CD14-positive monocyte (primary cell): ENCODE measurements around the gene TREM1. TPM values are rescaled to one million over a fixed set of nuclear protein-coding genes. Genes with fewer than 3 reads are reported as not detected.

Source experiments
- DNase-seq, 3 donors: peaks; one replicate each; pipeline ENCODE4 v3.0.0-alpha.2; 2011 to 2022
- H2AFZ ChIP-seq: 2 replicates; pipeline ENCODE4 v1.6.0; 2012; ENCODE audit warnings: mild to moderate bottlenecking, low read depth, low read length, inconsistent platforms; ENCODE audit not compliant: insufficient read depth, poor library complexity, severe bottlenecking
- H3K27ac ChIP-seq, 2 donors: 1 replicate in 1 of 2; 2 replicates in 1 of 2; pipeline ENCODE4 v1.5.1; 2012 to 2013; ENCODE audit warnings: low read length in 2 of 2, control low read depth in 1 of 2, inconsistent platforms in 1 of 2, low read depth in 1 of 2, mild to moderate bottlenecking in 1 of 2
- H3K27me3 ChIP-seq, 2 donors: one replicate each; pipeline versions ENCODE4 v1.6.0 to v1.6.1; 2011 to 2013; ENCODE audit warnings: low read length in 2 of 2; ENCODE audit not compliant: control insufficient read depth in 2 of 2, insufficient read depth in 2 of 2
- H3K36me3 ChIP-seq, 2 donors: replicated peaks in 1 of 2; 1 replicate in 1 of 2; 2 replicates in 1 of 2; pipeline versions ENCODE4 v1.5.1 to v1.6.1; 2012 to 2013; ENCODE audit warnings: low read length in 2 of 2, control low read depth in 1 of 2, inconsistent platforms in 1 of 2, mild to moderate bottlenecking in 1 of 2; ENCODE audit not compliant: insufficient read depth in 2 of 2, control insufficient read depth in 1 of 2
- H3K4me1 ChIP-seq, 2 donors: 1 replicate in 1 of 2; 2 replicates in 1 of 2; pipeline versions ENCODE4 v1.5.1 to v1.6.1; 2012 to 2013; ENCODE audit warnings: low read length in 2 of 2, control low read depth in 1 of 2, inconsistent platforms in 1 of 2, mild to moderate bottlenecking in 1 of 2, moderate library complexity in 1 of 2; ENCODE audit not compliant: insufficient read depth in 2 of 2, control insufficient read depth in 1 of 2
- H3K4me2 ChIP-seq: replicated peaks from 2 replicates; pipeline ENCODE3; 2012; ENCODE audit warnings: low read length, moderate library complexity, mild to moderate bottlenecking; ENCODE audit not compliant: poor library complexity, severe bottlenecking; ENCODE audit errors: extremely low read depth
- H3K4me3 ChIP-seq, 3 experiments: fragments of 200-600 bp in 1 of 3; sonication (generic) in 1 of 3; replicated peaks in 1 of 3; 1 replicate in 2 of 3; 2 replicates in 1 of 3; pipeline ENCODE4 v1.5.1; 2011 to 2013; ENCODE audit warnings: low read length in 3 of 3, mild to moderate bottlenecking in 3 of 3, control low read depth in 2 of 3, low read depth in 2 of 3, inconsistent platforms in 1 of 3, moderate library complexity in 1 of 3
- H3K79me2 ChIP-seq: 2 replicates; pipeline ENCODE4 v1.6.0; 2012; ENCODE audit warnings: mild to moderate bottlenecking, control low read depth, inconsistent platforms, low read length, moderate library complexity; ENCODE audit not compliant: insufficient read depth
- H3K9ac ChIP-seq: 2 replicates; pipeline ENCODE4 v1.6.0; 2017; ENCODE audit warnings: low read length, mild to moderate bottlenecking; ENCODE audit not compliant: insufficient read depth, poor library complexity, severe bottlenecking
- H3K9me3 ChIP-seq, 2 donors: replicated peaks in 1 of 2; 1 replicate in 1 of 2; 2 replicates in 1 of 2; pipeline versions ENCODE4 v1.5.1 to v1.6.1; 2012 to 2013; ENCODE audit warnings: low read length in 2 of 2, control low read depth in 1 of 2; ENCODE audit not compliant: control insufficient read depth in 1 of 2, insufficient read depth in 1 of 2
- H4K20me1 ChIP-seq: 2 replicates; pipeline ENCODE4 v1.6.0; 2012; ENCODE audit warnings: mild to moderate bottlenecking, low read length, control low read depth, moderate library complexity; ENCODE audit not compliant: insufficient read depth
- H3K27ac Mint-ChIP-seq, 7 donors: one replicate each; pipeline ENCODE4 v1.8.0; 2020; ENCODE audit warnings: mild to moderate bottlenecking in 7 of 7, mixed read lengths in 7 of 7, moderate library complexity in 6 of 7, inconsistent platforms in 2 of 7
- H3K27me3 Mint-ChIP-seq, 3 donors: one replicate each; pipeline ENCODE4 v1.8.0; 2021 to 2022; ENCODE audit warnings: low read depth in 3 of 3, mild to moderate bottlenecking in 3 of 3, mixed read lengths in 3 of 3, moderate library complexity in 3 of 3, inconsistent platforms in 1 of 3
- H3K36me3 Mint-ChIP-seq, 2 donors: one replicate each; pipeline ENCODE4 v1.8.0; 2020; ENCODE audit warnings: mixed read lengths in 2 of 2, inconsistent platforms in 1 of 2, mild to moderate bottlenecking in 1 of 2
- H3K4me1 Mint-ChIP-seq: one replicate; pipeline ENCODE4 v1.8.0; 2020; ENCODE audit warnings: mild to moderate bottlenecking, mixed read lengths
- H3K4me3 Mint-ChIP-seq, 2 donors: one replicate each; pipeline ENCODE4 v1.8.0; 2020; ENCODE audit warnings: mild to moderate bottlenecking in 2 of 2, mixed read lengths in 2 of 2, moderate library complexity in 1 of 2
- H3K9me3 Mint-ChIP-seq, 7 donors: one replicate each; pipeline ENCODE4 v1.8.0; 2020 to 2022; ENCODE audit warnings: mixed read lengths in 7 of 7, mild to moderate bottlenecking in 6 of 7, moderate library complexity in 6 of 7, inconsistent platforms in 2 of 7
- CTCF ChIP-seq: fragments of 200-600 bp; IDR thresholded peaks from one replicate; pipeline ENCODE4 v1.8.0; 2022; ENCODE audit warnings: antibody characterized with exemption, mild to moderate bottlenecking
- WGBS: methylation state at CpG from one replicate; pipeline ENCODE4 v1.1.5; 2013; ENCODE audit warnings: missing lambda C conversion rate; ENCODE audit not compliant: insufficient coverage; 5-methylcytosine and 5-hydroxymethylcytosine counted together
- intact Hi-C, 2 donors: fragments of 100-400 bp; cut with micrococcal nuclease; formaldehyde crosslinking; loops; one replicate each; pipeline versions ENCODE4 v1.15.0 to v1.15.1; 2023
- polyA plus RNA-seq, 3 donors: library from polyadenylated mRNA; depleted of rRNA in 1 of 3; unstranded in 2 of 3; stranded (reverse) in 1 of 3; fragments of 300-500 nt in 2 of 3; fragments of >200 nt in 1 of 3; fragmentation: Illumina TruSeq in 2 of 3; gene quantifications; 1 replicate in 2 of 3; 2 replicates in 1 of 3; pipeline ENCODE4 v1.2.3, GENCODE V29; 2012 to 2021

TREM1 gene
- polyA plus RNA-seq, 3 donors = 175 to 303 (median 240) TPM

GRCh38 chr6:41257369-41258195 is 28.9 kb downstream of the TREM1 start:
- no peak overlapping the region for H3K27ac ChIP-seq
- WGBS = no CpG with 5 or more reads among the region's 2 CpGs
- peaks cover 11 to 57% of the 10 kb centered on the region in 2 donors for H3K36me3 Mint-ChIP-seq
- peaks cover 22% of the 10 kb centered on the region for H3K4me1 Mint-ChIP-seq
- no peaks in the 10 kb centered on the region for H3K27me3 Mint-ChIP-seq
- no peaks in the 10 kb centered on the region for H3K79me2 ChIP-seq
- intact Hi-C loops = no loop called here
- H3K27ac Mint-ChIP-seq = peak overlapping the region in 4 of 7 donors; percentile 30 to 60 (median 43)
- DNase-seq = no peak
- no peak overlapping the region for H3K4me2 ChIP-seq
- no peak for TF ChIP-seq CTCF
- H3K4me3 ChIP-seq = no peak overlapping the region
- no peak overlapping the region for H2AFZ ChIP-seq
- H3K4me3 Mint-ChIP-seq = no peak overlapping the region
- H3K27me3 ChIP-seq = no peaks in the 10 kb centered on the region
- no peak overlapping the region for H3K9ac ChIP-seq
- peaks cover 6% of the 10 kb centered on the region for H4K20me1 ChIP-seq
- H3K9me3 Mint-ChIP-seq = peaks cover 22 to 43% (median 30%) of the 10 kb centered on the region in 7 donors
- no peaks in the 10 kb centered on the region for H3K4me1 ChIP-seq
- peaks cover 5 to 25% of the 10 kb centered on the region in 2 donors for H3K9me3 ChIP-seq
- H3K36me3 ChIP-seq = peaks cover 0 to 7% of the 10 kb centered on the region in 2 donors

GRCh38 chr6:41256383-41256782 is 30.1 kb downstream of the TREM1 start:
- no peaks in the 10 kb centered on the region for H3K79me2 ChIP-seq
- peaks cover 5 to 13% of the 10 kb centered on the region in 2 donors for H3K9me3 ChIP-seq
- H3K4me3 ChIP-seq = no peak overlapping the region
- intact Hi-C loops = no loop called here
- no peaks in the 10 kb centered on the region for H3K4me1 ChIP-seq
- no peak for TF ChIP-seq CTCF
- H3K27me3 Mint-ChIP-seq = no peaks in the 10 kb centered on the region
- H3K27me3 ChIP-seq = no peaks in the 10 kb centered on the region
- no peak overlapping the region for H3K4me3 Mint-ChIP-seq
- no peak for DNase-seq
- WGBS = 90% methylated on average over 1 of the region's 1 CpG
- peaks cover 11 to 58% of the 10 kb centered on the region in 2 donors for H3K36me3 Mint-ChIP-seq
- H3K4me2 ChIP-seq = no peak overlapping the region
- H2AFZ ChIP-seq = no peak overlapping the region
- H4K20me1 ChIP-seq = peaks cover 6% of the 10 kb centered on the region
- H3K27ac ChIP-seq = no peak overlapping the region
- H3K9ac ChIP-seq = no peak overlapping the region
- H3K4me1 Mint-ChIP-seq = peaks cover 22% of the 10 kb centered on the region
- peaks cover 15 to 32% (median 18%) of the 10 kb centered on the region in 7 donors for H3K9me3 Mint-ChIP-seq
- H3K36me3 ChIP-seq = peaks cover 0 to under 1% of the 10 kb centered on the region in 2 donors
- H3K27ac Mint-ChIP-seq = no peak overlapping the region
